Brain microvascular endothelial cell (primary cell): ENCODE results near the gene MYL3.
A peak's percentile ranks its signal among the peaks of the same experiment; 100 is the strongest.

Source experiments
- DNase-seq: peaks from one replicate; pipeline ENCODE4 v3.0.0-alpha.2; 2020
- H3K27ac ChIP-seq: fragments of 250-450 bp; sonication (Bioruptor Pico); 2 replicates; pipeline ENCODE4 v1.5.1; 2020; ENCODE audit warnings: mild to moderate bottlenecking, moderate library complexity
- H3K27me3 ChIP-seq: fragments of 250-450 bp; sonication (Bioruptor Pico); replicated peaks from 2 replicates; pipeline ENCODE4 v1.5.1; 2020; ENCODE audit warnings: mild to moderate bottlenecking
- H3K36me3 ChIP-seq: fragments of 250-450 bp; sonication (Bioruptor Pico); replicated peaks from 2 replicates; pipeline ENCODE4 v1.5.1; 2020; ENCODE audit warnings: mild to moderate bottlenecking
- H3K4me3 ChIP-seq: 2 replicates; pipeline ENCODE4 v1.5.1; 2011; ENCODE audit warnings: low read depth, mild to moderate bottlenecking, control low read depth, low read length, moderate library complexity
- CTCF ChIP-seq: IDR thresholded peaks from 2 replicates; pipeline ENCODE4 v1.5.1; 2011; ENCODE audit warnings: low read depth, mild to moderate bottlenecking, moderate library complexity, low read length, control low read depth, inconsistent platforms; ENCODE audit errors: missing control alignments
- in situ Hi-C: cut with HindIII; loops from 2 replicates; pipeline ENCODE4 v1.10.0; 2017; ENCODE audit warnings: low sequenced_read_pairs, low pct_ligation_motif_present

Gene MYL3

GRCh38 chr3:46860810-46861604 lies 2.2 kb downstream of the MYL3 start:
- no peak for DNase-seq
- Histone ChIP-seq H3K27me3 (peaks cover 5% of the 10 kb centered on the region), H3K36me3 (no peaks in the 10 kb centered on the region), H3K27ac (no peak overlapping the region), H3K4me3 (no peak overlapping the region)
- in situ Hi-C loops: no loop called here
- TF ChIP-seq CTCF: no peak

- Histone ChIP-seq H3K27ac (no peak overlapping the region), H3K4me3 (no peak overlapping the region), H3K27me3 (peaks cover 5% of the 10 kb centered on the region), H3K36me3 (no peaks in the 10 kb centered on the region)
- TF ChIP-seq CTCF: peak; percentile 75
- in situ Hi-C loops: no loop called here
- no peak for DNase-seq
Observed at GRCh38 chr3:46860017-46860809, 3.0 kb downstream of the MYL3 start.

GRCh38 chr3:46859001-46859710 lies 4.1 kb downstream of the MYL3 start:
- in situ Hi-C loops: no loop called here
- Histone ChIP-seq H3K36me3 (no peaks in the 10 kb centered on the region), H3K4me3 (no peak overlapping the region), H3K27me3 (peaks cover 5% of the 10 kb centered on the region), H3K27ac (no peak overlapping the region)
- TF ChIP-seq CTCF: no peak
- no peak for DNase-seq

- in situ Hi-C loops: no loop called here
- peaks cover 5% of the 10 kb centered on the region for H3K27me3 ChIP-seq
Observed at GRCh38 chr3:46858456-46858855, 4.8 kb downstream of the MYL3 start.

More at GRCh38 chr3:46858456-46858855, 4.8 kb downstream of the MYL3 start:
- DNase-seq: no peak
- Histone ChIP-seq H3K36me3 (no peaks in the 10 kb centered on the region), H3K4me3 (no peak overlapping the region), H3K27ac (no peak overlapping the region)
- TF ChIP-seq CTCF: no peak
